ENCODE results near the gene GLT8D1. TPM values are rescaled to one million over a fixed set of nuclear protein-coding genes. Genes with fewer than 3 reads are reported as not detected.

The GLT8D1 gene
- total RNA-seq, 5 donors from 2014 or later (not counting 1 experiment from before 2014, with no cell fraction given) = 21.0 to 47.0 (median 39.1) TPM

DNA sequence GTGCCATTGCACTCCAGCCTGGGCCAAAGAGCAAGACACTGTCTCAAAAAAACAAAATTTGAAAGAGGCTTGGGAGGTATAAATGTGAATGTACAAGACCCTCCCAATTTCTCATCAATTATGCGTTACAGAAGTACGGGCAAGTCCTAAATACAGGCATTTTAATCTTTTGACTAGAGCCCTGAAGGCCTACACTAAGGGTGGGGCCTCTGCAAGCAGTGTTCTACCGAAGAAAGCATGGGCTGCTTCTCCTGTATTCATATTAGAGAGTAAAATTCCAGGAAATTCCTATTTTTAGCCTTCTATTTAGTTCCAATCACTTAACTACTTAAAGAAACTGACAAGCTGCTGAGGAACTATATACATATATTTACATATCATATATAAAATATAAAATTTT is 45.5 kb downstream of the GLT8D1 start:
- Histone ChIP-seq H3K27ac (ENCODE audit: low read length) (no peak overlapping the region), H3K36me3 (ENCODE audit: control insufficient read depth in 2 of 2, extremely low read depth in 1 of 2, insufficient read depth in 1 of 2, low read length in 1 of 2) (peaks cover 0 to 68% of the 10 kb centered on the region in 2 donors), H3K4me3 (ENCODE audit: control insufficient read depth in 1 of 2, extremely low read depth in 1 of 2, low read length in 1 of 2) (no peak overlapping the region), H3K9me3 (no peaks in the 10 kb centered on the region), H3K27me3 (replicated peaks in 1 of 2; ENCODE audit: control insufficient read depth in 2 of 2, extremely low read depth in 1 of 2, insufficient read depth in 2 of 2, low read length in 1 of 2) (no peaks in the 10 kb centered on the region), H3K4me1 (ENCODE audit: control insufficient read depth in 1 of 2, extremely low read depth in 1 of 2, insufficient read depth in 2 of 2, low read length in 2 of 2) (no peaks in the 10 kb centered on the region)
- ChIA-PET CTCF (no interaction called here), POLR2A (interaction anchor here in 1 of 2 donors (0.7 kb wide), 1 partner anchor 23 kb away, joined by 3 read pairs; no protein-coding TSS in a partner anchor)
- Mint-ChIP-seq H3K27ac (no peak overlapping the region), H3K9me3 (no peaks in the 10 kb centered on the region), H3K27me3 (no peaks in the 10 kb centered on the region), H3K4me1 (peaks cover 0 to 10% (median 0%) of the 10 kb centered on the region in 3 donors), H3K4me3 (no peak overlapping the region), H3K36me3 (peaks cover 44% of the 10 kb centered on the region)
- ATAC-seq (replicated peaks in 1 of 4) (no peak), DNase-seq (no peak)
- WGBS (ENCODE audit: insufficient coverage) = no CpG with 5 or more reads among the region's 3 CpGs

- no peak overlapping the region for H3K27ac Mint-ChIP-seq
- ChIA-PET POLR2A (no interaction called here), CTCF (no interaction called here)
Measured at GRCh38 chr3:52655895-52656294, 49.7 kb downstream of the GLT8D1 start.

GRCh38 chr3:52651592-52651991 is 54.0 kb downstream of the GLT8D1 start:
- no peaks in the 10 kb centered on the region for H3K9me3 ChIP-seq
- peaks cover under 1 to 66% of the 10 kb centered on the region in 2 donors for H3K36me3 ChIP-seq (ENCODE audit: control insufficient read depth in 2 of 2, extremely low read depth in 1 of 2, insufficient read depth in 1 of 2, low read length in 1 of 2)
- no peak overlapping the region for H3K4me3 ChIP-seq (ENCODE audit: control insufficient read depth in 1 of 2, extremely low read depth in 1 of 2, low read length in 1 of 2)
- H3K4me1 ChIP-seq (ENCODE audit: control insufficient read depth in 1 of 2, extremely low read depth in 1 of 2, insufficient read depth in 2 of 2, low read length in 2 of 2) = no peaks in the 10 kb centered on the region
- CTCF ChIA-PET = no interaction called here
- no peaks in the 10 kb centered on the region for H3K27me3 ChIP-seq (replicated peaks in 1 of 2; ENCODE audit: control insufficient read depth in 2 of 2, extremely low read depth in 1 of 2, insufficient read depth in 2 of 2, low read length in 1 of 2)
- Mint-ChIP-seq H3K27ac (no peak overlapping the region), H3K4me3 (no peak overlapping the region), H3K36me3 (peaks cover 60% of the 10 kb centered on the region), H3K4me1 (peaks cover 0 to 6% (median 0%) of the 10 kb centered on the region in 3 donors), H3K27me3 (no peaks in the 10 kb centered on the region), H3K9me3 (no peaks in the 10 kb centered on the region)
- no peak overlapping the region for H3K27ac ChIP-seq (ENCODE audit: low read length)
- ATAC-seq (replicated peaks in 1 of 4) (no peak), DNase-seq (no peak)
- POLR2A ChIA-PET = interaction anchor here (0.6 to 0.8 kb wide), 3 partner anchors 26 to 398 kb away, joined by 3 to 4 read pairs (median 3); no protein-coding TSS in a partner anchor

More at GRCh38 chr3:52655895-52656294, 49.7 kb downstream of the GLT8D1 start:
- DNase-seq (no peak), ATAC-seq (replicated peaks in 1 of 4) (no peak)
- no peak overlapping the region for H3K4me3 ChIP-seq (ENCODE audit: control insufficient read depth in 1 of 2, extremely low read depth in 1 of 2, low read length in 1 of 2)
- H3K4me3 Mint-ChIP-seq = no peak overlapping the region
- no peaks in the 10 kb centered on the region for H3K9me3 ChIP-seq
- H3K27me3 ChIP-seq (replicated peaks in 1 of 2; ENCODE audit: control insufficient read depth in 2 of 2, extremely low read depth in 1 of 2, insufficient read depth in 2 of 2, low read length in 1 of 2) = no peaks in the 10 kb centered on the region
- H3K36me3 ChIP-seq (ENCODE audit: control insufficient read depth in 2 of 2, extremely low read depth in 1 of 2, insufficient read depth in 1 of 2, low read length in 1 of 2) = peaks cover 0 to 69% of the 10 kb centered on the region in 2 donors
- H3K9me3 Mint-ChIP-seq = no peaks in the 10 kb centered on the region
- no peaks in the 10 kb centered on the region for H3K27me3 Mint-ChIP-seq
- peaks cover 34% of the 10 kb centered on the region for H3K36me3 Mint-ChIP-seq
- no peaks in the 10 kb centered on the region for H3K4me1 ChIP-seq (ENCODE audit: control insufficient read depth in 1 of 2, extremely low read depth in 1 of 2, insufficient read depth in 2 of 2, low read length in 2 of 2)
- H3K4me1 Mint-ChIP-seq = no peaks in the 10 kb centered on the region
- WGBS (ENCODE audit: insufficient coverage) = no CpG with 5 or more reads among the region's 3 CpGs
- no peak overlapping the region for H3K27ac ChIP-seq (ENCODE audit: low read length)

- H3K4me3 Mint-ChIP-seq = no peak overlapping the region
- H3K27me3 Mint-ChIP-seq = no peaks in the 10 kb centered on the region
- peaks cover 0 to 6% (median 0%) of the 10 kb centered on the region in 3 donors for H3K4me1 Mint-ChIP-seq
- Histone ChIP-seq H3K27ac (ENCODE audit: low read length) (no peak overlapping the region), H3K4me1 (ENCODE audit: control insufficient read depth in 1 of 2, extremely low read depth in 1 of 2, insufficient read depth in 2 of 2, low read length in 2 of 2) (no peaks in the 10 kb centered on the region), H3K9me3 (no peaks in the 10 kb centered on the region), H3K4me3 (ENCODE audit: control insufficient read depth in 1 of 2, extremely low read depth in 1 of 2, low read length in 1 of 2) (no peak overlapping the region), H3K27me3 (replicated peaks in 1 of 2; ENCODE audit: control insufficient read depth in 2 of 2, extremely low read depth in 1 of 2, insufficient read depth in 2 of 2, low read length in 1 of 2) (no peaks in the 10 kb centered on the region), H3K36me3 (ENCODE audit: control insufficient read depth in 2 of 2, extremely low read depth in 1 of 2, insufficient read depth in 1 of 2, low read length in 1 of 2) (peaks cover 5 to 59% of the 10 kb centered on the region in 2 donors)
- POLR2A ChIA-PET = interaction anchor here in 1 of 2 donors (0.6 kb wide), 1 partner anchor 340 kb away, joined by 10 read pairs; no protein-coding TSS in a partner anchor
- H3K36me3 Mint-ChIP-seq = peaks cover 56% of the 10 kb centered on the region
- H3K9me3 Mint-ChIP-seq = no peaks in the 10 kb centered on the region
- CTCF ChIA-PET = interaction anchor here in 1 of 2 donors (0.5 kb wide), 1 partner anchor 12 kb away, joined by 5 read pairs; no protein-coding TSS in a partner anchor
- ATAC-seq (replicated peaks in 1 of 4) = no peak
- WGBS (ENCODE audit: insufficient coverage) = no CpG with 5 or more reads among the region's 1 CpG
- H3K27ac Mint-ChIP-seq = no peak overlapping the region
- DNase-seq = no peak
Measured at GRCh38 chr3:52650439-52650838, 55.2 kb downstream of the GLT8D1 start.

DNA sequence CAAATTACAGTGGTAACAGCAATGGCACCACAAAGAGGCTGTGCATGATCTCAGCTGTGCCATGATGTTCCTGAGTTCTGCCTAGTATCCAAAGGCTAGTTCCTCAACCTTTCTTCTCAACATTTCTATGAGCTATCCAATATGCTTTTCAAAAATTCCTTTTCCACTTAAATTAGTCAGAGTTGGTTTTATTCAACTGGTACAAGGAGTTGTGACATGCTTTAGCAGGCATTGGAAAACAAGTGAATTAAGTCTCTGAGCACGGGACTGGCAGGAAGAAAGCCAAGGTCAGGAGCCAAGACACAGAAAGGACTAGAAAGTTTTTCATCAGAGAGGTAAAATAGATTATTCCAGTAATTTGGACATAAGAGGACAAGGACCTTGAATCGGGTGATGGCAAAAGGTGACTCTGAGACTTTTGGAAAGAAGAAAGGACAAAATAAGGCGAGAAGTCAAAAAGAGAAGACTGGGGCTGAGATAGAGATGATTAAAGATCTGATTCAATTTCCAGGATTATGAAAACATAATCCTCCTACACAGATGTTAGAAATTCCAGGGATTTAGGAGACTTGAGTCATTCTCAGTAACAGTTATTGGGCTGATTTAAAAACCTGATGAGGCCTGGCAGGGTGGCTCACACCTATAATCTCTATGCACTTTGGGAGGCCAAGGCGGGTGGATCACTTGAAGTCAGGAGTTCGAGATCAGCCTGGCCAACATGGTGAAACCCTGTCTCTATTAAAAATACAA is 56.0 kb downstream of the GLT8D1 start:
- CTCF ChIA-PET = no interaction called here
- ATAC-seq (replicated peaks in 1 of 4) (no peak), DNase-seq (no peak)
- H3K27ac ChIP-seq (ENCODE audit: low read length) = no peak overlapping the region
- H3K27me3 ChIP-seq (replicated peaks in 1 of 2; ENCODE audit: control insufficient read depth in 2 of 2, extremely low read depth in 1 of 2, insufficient read depth in 2 of 2, low read length in 1 of 2) = no peaks in the 10 kb centered on the region
- POLR2A ChIA-PET = interaction anchor here in 1 of 2 donors (0.6 kb wide), 1 partner anchor 46 kb away, joined by 3 read pairs; no protein-coding TSS in a partner anchor
- no peak overlapping the region for H3K4me3 Mint-ChIP-seq
- H3K36me3 ChIP-seq (ENCODE audit: control insufficient read depth in 2 of 2, extremely low read depth in 1 of 2, insufficient read depth in 1 of 2, low read length in 1 of 2) = peaks cover 5 to 59% of the 10 kb centered on the region in 2 donors
- peaks cover 0 to 6% (median 0%) of the 10 kb centered on the region in 3 donors for H3K4me1 Mint-ChIP-seq
- WGBS (ENCODE audit: insufficient coverage) = 94% methylated on average over 1 of the region's 5 CpGs
- no peaks in the 10 kb centered on the region for H3K27me3 Mint-ChIP-seq
- H3K36me3 Mint-ChIP-seq = peaks cover 60% of the 10 kb centered on the region
- no peak overlapping the region for H3K27ac Mint-ChIP-seq
- no peaks in the 10 kb centered on the region for H3K4me1 ChIP-seq (ENCODE audit: control insufficient read depth in 1 of 2, extremely low read depth in 1 of 2, insufficient read depth in 2 of 2, low read length in 2 of 2)
- no peaks in the 10 kb centered on the region for H3K9me3 ChIP-seq
- H3K4me3 ChIP-seq (ENCODE audit: control insufficient read depth in 1 of 2, extremely low read depth in 1 of 2, low read length in 1 of 2) = no peak overlapping the region
- H3K9me3 Mint-ChIP-seq = no peaks in the 10 kb centered on the region

DNA sequence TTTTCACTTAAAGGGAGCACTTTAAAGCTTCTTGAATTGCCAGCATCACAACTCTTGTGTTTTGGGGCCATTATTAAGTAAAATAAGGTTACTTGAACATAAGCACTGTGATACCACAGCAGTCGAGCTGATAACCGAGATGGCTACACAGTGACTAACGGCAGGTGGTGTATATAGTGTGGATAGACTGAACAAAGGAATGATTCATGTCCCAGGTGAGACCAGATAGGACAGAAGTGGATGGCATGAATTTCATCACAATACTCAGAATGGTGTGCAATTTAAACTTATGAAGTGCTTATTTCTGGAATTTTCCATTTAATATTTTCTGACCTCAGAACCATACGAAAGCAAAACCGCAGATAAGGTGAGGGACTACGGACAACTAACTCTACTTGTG is 60.0 kb downstream of the GLT8D1 start:
- Mint-ChIP-seq H3K36me3 (peaks cover 58% of the 10 kb centered on the region), H3K9me3 (no peaks in the 10 kb centered on the region), H3K27ac (no peak overlapping the region), H3K27me3 (no peaks in the 10 kb centered on the region), H3K4me3 (no peak overlapping the region), H3K4me1 (peaks cover 0 to 6% (median 0%) of the 10 kb centered on the region in 3 donors)
- H3K4me1 ChIP-seq (ENCODE audit: control insufficient read depth in 1 of 2, extremely low read depth in 1 of 2, insufficient read depth in 2 of 2, low read length in 2 of 2) = no peaks in the 10 kb centered on the region
- H3K9me3 ChIP-seq = no peaks in the 10 kb centered on the region
- no peak overlapping the region for H3K4me3 ChIP-seq (ENCODE audit: control insufficient read depth in 1 of 2, extremely low read depth in 1 of 2, low read length in 1 of 2)
- ATAC-seq (replicated peaks in 1 of 4) = no peak
- POLR2A ChIA-PET = no interaction called here
- 100% methylated on average over 3 of the region's 6 CpGs for WGBS (ENCODE audit: insufficient coverage)
- H3K27ac ChIP-seq (ENCODE audit: low read length) = no peak overlapping the region
- peaks cover 8 to 67% of the 10 kb centered on the region in 2 donors for H3K36me3 ChIP-seq (ENCODE audit: control insufficient read depth in 2 of 2, extremely low read depth in 1 of 2, insufficient read depth in 1 of 2, low read length in 1 of 2)
- DNase-seq = no peak
- H3K27me3 ChIP-seq (replicated peaks in 1 of 2; ENCODE audit: control insufficient read depth in 2 of 2, extremely low read depth in 1 of 2, insufficient read depth in 2 of 2, low read length in 1 of 2) = no peaks in the 10 kb centered on the region
- CTCF ChIA-PET = no interaction called here
